DMS53 treated with DMSO at 0.1 percent for 48 hours (cell line): ENCODE measurements around the gene CHRNB2.

Experiments
- DNase-seq: peaks from one replicate; lab custom pipeline; 2025; ENCODE audit not compliant: unreplicated experiment; lab: John Stamatoyannopoulos, UW

The CHRNB2 gene

DNA sequence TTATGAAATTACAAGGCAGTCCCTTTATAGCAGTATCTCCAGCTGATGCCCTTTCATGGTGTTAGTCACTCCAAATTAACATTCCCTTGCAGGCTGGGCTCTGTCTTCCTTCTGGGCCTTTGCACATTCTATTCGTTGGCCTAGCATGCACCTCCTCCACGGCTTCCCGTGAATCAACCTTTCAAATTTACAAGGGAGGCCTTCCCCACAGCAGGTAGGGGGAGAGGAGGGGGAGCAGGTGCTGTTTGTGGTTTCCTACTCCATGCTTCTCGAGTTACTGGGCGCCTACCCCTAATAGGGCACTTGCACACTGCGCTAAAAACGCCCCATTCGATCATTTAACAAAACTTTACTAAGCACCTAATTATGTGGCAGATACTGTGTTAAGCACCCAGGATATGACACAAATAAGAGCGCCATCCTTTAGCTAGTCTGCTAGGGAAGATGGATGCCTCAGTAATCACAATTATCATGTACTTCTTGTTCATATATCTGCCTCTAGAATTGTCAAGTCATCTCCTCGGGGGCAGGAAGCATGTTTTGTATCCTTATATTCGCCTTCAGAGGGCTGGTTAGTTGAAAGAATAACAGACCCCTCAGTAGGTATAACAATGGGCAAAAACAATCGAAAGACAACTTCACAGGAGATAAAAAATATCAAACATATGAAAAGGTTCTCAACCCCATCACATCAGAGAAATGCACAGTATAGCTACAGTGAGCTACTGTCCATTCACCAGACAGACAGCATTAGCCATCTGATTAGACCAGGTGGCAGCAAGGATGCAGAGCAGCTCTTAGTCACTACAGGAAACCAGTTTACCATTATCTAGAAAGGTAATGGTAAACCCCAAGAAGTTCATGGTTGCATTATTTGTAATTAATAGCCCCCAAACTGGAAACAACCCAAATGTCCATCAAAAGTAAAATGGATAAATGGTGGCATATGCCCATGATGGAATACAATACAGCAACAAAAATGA, 42.1 kb downstream of the CHRNB2 start:
- DNase-seq = no peak

GRCh38 chr1:154611150-154611862, 43.7 kb downstream of the CHRNB2 start:
- no peak for DNase-seq

GRCh38 chr1:154614247-154614646, 46.7 kb downstream of the CHRNB2 start:
- DNase-seq = no peak

GRCh38 chr1:154614901-154615300, 47.3 kb downstream of the CHRNB2 start:
- DNase-seq = no peak

GRCh38 chr1:154615411-154615810, 47.8 kb downstream of the CHRNB2 start:
- DNase-seq = no peak

GRCh38 chr1:154616659-154617345, 49.2 kb downstream of the CHRNB2 start:
- no peak for DNase-seq

GRCh38 chr1:154619181-154619948, 51.8 kb downstream of the CHRNB2 start:
- DNase-seq = no peak

- DNase-seq = no peak
Observed at GRCh38 chr1:154620751-154621150, 53.2 kb downstream of the CHRNB2 start.

- DNase-seq = no peak
Observed at GRCh38 chr1:154621875-154622274, 54.3 kb downstream of the CHRNB2 start.

DNA sequence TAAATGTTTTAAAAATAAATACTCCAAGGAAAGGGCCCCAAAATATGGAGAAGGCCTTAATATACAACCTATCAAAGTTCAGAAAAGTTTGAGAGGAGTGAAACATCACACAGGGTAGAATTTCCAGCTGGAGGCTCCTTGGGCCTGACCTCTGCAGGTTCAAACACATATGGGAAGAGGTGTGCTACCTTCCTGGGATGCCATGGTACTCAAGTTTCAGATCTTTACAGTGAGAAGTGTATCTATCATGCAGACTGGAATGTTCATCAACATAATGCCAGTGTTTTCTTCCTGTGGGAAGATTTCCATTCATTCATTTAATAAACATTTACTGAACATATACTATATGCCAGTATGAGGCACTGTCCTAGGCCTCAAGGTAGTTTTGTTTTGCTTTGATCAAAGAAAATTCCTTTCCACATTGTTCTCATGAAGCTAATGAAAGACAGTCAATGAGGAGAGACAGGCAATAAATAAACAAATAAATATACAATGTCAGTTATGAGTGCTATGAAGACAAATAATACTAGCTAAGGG, 55.0 kb downstream of the CHRNB2 start:
- no peak for DNase-seq

- DNase-seq = no peak
Observed at GRCh38 chr1:154623358-154623757, 55.8 kb downstream of the CHRNB2 start.

GRCh38 chr1:154624746-154625643, 57.4 kb downstream of the CHRNB2 start:
- no peak for DNase-seq

DNA sequence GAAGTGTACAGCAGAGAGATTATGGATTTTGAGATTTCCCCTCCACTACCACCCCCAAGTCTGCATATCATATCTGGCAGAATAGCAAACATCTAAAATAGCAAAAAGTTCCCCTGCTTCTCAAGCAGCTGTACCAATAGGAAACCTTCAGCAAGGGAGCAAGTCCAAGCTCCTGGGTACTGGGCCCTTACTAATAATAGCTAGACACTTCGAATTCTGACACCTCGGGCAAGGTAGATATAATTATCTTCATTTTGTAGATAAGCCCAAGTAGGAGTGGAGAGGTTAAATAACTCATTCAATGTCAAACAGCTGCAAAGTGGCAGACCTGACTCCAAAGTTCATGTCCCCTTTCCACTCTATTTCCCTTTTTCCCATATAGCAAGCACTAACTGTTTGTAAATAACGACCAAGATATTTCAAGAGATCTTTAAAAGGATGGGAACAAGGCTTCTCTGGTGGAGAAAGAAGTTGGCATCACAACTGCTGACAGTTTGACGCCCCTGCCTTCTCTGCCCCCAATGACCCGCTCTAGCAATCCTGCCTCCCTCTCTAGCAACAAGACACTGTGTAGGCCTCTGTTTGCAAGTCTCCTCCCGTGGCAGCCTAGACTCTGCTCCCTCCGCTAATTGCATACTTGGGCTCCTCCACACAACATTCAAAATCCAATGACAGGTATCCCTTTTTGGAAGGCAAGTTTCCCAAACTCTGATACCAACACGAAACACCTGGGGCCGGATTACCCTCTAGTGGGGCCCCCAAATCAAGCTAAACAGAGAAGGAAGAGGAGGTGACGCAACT, 59.1 kb downstream of the CHRNB2 start:
- no peak for DNase-seq

DNA sequence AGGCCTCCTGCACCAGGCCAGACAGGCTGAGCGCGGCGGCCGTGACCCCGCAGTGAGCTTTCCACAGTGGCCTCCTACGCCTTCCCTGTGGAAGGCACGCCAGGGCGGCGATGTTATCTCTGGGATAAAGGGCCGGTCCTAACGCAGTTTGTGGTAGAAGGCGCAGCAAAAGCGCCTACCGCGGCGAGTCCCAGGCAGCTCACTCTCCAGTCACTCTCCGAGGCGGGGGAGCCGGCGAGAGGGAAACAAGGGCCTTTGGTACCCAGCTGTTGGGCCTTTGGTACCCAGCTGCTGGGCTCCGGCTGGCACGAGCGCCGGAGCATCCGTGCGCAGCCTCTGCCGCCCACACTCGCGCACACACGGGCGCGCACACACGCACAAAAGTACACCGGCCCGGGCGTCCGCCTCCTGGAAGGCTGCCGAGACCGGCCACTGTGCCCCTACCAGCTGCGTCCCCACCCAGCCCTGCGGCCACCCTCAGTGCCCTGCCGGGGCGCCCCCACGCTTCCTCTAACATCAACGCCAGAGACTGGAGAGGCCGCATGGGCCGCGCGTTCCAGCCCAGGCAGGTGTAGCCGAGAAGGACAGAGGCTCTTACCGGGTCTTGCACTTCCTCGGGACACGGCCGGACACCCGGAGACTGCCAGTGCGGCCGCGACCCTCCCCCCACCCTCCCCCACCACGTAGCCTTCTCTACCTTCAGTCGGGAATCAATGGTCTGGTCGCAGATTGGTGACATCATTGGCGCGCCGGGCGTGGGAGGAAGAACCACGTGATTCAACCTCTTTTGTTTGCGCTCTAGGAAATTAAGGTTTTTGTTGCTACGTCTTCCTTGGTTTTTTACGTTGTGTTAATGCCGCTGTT, 59.9 kb downstream of the CHRNB2 start:
- DNase-seq = peak; percentile 66

DNA sequence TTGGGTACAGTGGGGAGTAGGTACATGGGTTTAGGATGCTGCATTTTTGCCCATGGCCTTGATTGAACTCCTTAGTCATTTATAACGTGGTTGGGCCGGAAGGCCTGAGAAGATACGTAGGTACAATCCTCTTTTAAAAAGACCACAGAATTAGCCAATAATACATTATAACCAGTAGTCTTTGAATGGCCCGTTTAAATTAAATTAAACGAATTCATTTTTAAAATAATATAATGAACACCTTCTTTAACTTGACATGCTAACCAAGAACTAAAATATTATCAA, 60.5 kb downstream of the CHRNB2 start:
- DNase-seq = no peak

DNA sequence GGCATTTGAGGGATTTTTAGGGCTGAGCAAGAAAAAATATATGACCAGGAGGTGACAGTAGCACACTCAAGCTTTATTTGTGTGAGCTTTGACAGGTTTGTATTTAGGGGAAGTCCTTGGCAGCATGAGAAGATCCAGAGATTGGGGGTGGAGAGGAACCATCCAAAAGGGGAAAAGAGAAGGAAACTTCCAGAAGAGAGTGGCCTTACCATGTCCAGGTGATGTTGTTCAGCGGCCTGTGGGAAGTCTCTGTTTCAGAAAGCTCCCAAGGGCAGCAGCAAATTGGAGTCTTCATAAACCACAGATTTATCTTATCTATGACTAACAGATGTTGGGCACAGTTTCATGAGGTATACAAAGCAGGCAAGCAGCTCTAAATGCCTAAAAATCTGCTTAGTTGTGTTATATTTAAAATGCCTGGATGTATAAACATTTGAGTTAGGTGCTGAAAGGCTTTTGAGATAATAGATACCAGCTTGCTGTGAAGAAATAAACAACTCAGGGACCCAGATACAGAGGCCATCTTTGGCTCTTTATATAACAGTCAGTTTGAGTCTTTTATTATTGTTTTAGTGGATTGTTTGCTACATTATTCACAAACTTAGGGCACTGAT, 61.6 kb downstream of the CHRNB2 start:
- no peak for DNase-seq
